ENCODE results near the gene KRT1. TPM values are rescaled to one million over a fixed set of nuclear protein-coding genes. Genes with fewer than 3 reads are reported as not detected.

KRT1 gene
- polyA plus RNA-seq, 1 donor from 2014 or later: not detected

DNA sequence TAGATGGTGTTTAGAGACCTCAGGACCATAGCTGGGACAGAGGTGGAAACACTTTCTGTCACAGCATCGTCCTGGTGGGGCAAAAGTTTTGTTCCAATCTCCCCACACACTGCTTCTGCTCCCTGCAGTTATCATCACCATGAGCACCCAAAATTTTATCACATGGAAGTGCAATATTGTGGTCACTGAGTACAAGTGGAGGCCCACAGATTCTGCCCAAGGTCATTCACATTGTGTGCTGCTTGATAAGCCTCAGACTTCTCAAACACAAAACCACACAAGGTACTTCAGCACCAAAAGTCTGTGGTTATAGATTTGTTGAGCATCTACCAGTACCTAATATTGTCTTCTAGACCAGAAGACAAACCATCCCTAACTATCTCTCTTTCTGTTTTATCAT, 23.7 kb upstream of the KRT1 start:
- H2AFZ ChIP-seq (ENCODE audit: low read depth, low read length): no peak overlapping the region
- no peaks in the 10 kb centered on the region for H3F3A ChIP-seq (ENCODE audit: insufficient read depth, low read length, poor library complexity, severe bottlenecking)

DNA sequence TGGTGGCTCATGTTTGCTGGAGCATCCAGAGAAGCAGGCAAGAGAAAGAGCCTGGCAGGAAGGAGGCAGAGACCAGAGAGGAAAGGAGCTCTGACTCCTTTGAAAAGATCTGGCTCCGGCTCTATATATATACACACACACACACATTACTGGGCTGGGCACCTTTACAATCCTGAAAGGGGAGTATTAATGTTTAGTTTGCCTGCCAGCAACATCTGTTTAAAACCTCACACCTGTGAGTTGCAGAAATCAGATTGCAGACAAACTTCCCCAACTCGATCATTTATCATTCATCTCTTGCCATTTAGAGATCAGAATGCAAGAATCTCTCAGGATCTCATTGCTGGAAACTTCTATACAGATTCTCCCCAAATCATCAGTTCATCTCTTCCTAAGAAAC, 23.2 kb upstream of the KRT1 start, which contains the start of gene KRT77:
Gene KRT77, minus strand, starts transcription at position 101 of the 400 bp plus-strand sequence. Its CDS starts 90 bp downstream, at position 11.
- no peak within 1 kb of the TSS for H3K4me2 ChIP-seq (ENCODE audit: low read length)
- H3K36me3 ChIP-seq (ENCODE audit: insufficient read depth, low read length): no peaks in the 10 kb centered on the region
- TF ChIP-seq EZH2 (IDR thresholded peaks at IDR 0.05; ENCODE audit: borderline replicate concordance, insufficient read depth, low read length, poor library complexity, severe bottlenecking) (no peak), TAF1 (IDR thresholded peaks at IDR 0.05; ENCODE audit: low read depth) (no peak), SMC3 (conservative IDR thresholded peaks at IDR 0.05; ENCODE audit: poor library complexity) (no peak)
- TF ChIP-seq, protein P1, sequence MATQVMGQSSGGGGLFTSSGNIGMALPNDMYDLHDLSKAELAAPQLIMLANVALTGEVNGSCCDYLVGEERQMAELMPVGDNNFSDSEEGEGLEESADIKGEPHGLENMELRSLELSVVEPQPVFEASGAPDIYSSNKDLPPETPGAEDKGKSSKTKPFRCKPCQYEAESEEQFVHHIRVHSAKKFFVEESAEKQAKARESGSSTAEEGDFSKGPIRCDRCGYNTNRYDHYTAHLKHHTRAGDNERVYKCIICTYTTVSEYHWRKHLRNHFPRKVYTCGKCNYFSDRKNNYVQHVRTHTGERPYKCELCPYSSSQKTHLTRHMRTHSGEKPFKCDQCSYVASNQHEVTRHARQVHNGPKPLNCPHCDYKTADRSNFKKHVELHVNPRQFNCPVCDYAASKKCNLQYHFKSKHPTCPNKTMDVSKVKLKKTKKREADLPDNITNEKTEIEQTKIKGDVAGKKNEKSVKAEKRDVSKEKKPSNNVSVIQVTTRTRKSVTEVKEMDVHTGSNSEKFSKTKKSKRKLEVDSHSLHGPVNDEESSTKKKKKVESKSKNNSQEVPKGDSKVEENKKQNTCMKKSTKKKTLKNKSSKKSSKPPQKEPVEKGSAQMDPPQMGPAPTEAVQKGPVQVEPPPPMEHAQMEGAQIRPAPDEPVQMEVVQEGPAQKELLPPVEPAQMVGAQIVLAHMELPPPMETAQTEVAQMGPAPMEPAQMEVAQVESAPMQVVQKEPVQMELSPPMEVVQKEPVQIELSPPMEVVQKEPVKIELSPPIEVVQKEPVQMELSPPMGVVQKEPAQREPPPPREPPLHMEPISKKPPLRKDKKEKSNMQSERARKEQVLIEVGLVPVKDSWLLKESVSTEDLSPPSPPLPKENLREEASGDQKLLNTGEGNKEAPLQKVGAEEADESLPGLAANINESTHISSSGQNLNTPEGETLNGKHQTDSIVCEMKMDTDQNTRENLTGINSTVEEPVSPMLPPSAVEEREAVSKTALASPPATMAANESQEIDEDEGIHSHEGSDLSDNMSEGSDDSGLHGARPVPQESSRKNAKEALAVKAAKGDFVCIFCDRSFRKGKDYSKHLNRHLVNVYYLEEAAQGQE (IDR thresholded peaks at IDR 0.05; ENCODE audit: borderline replicate concordance): no peak
- no peaks in the 10 kb centered on the region for H3K79me2 ChIP-seq (replicated peaks; ENCODE audit: insufficient read depth, low read length)
- H3K9me2 ChIP-seq (ENCODE audit: insufficient read depth, low read length): no peaks in the 10 kb centered on the region
- H3K9ac ChIP-seq (ENCODE audit: low read length): no peak within 1 kb of the TSS
- no peaks in the 10 kb centered on the region for H3K27me3 ChIP-seq (ENCODE audit: insufficient read depth, low read depth, low read length)
- no peaks in the 10 kb centered on the region for H3K9me3 ChIP-seq (ENCODE audit: low read length)
- no peaks in the 10 kb centered on the region for H4K20me1 ChIP-seq (ENCODE audit: insufficient read depth)
- H3K4me3 ChIP-seq (ENCODE audit: low read length): no peak within 1 kb of the TSS
- H3F3A ChIP-seq (ENCODE audit: insufficient read depth, low read length, poor library complexity, severe bottlenecking): no peaks in the 10 kb centered on the region
- H3K27ac ChIP-seq (ENCODE audit: low read length): no peak within 1 kb of the TSS
- H2AFZ ChIP-seq (ENCODE audit: low read depth, low read length): no peak within 1 kb of the TSS

More for the DNA sequence above, 23.7 kb upstream of the KRT1 start:
- Histone ChIP-seq H3K79me2 (replicated peaks; ENCODE audit: insufficient read depth, low read length) (no peaks in the 10 kb centered on the region), H3K36me3 (ENCODE audit: insufficient read depth, low read length) (no peaks in the 10 kb centered on the region), H4K20me1 (ENCODE audit: insufficient read depth) (no peaks in the 10 kb centered on the region), H3K9ac (ENCODE audit: low read length) (no peak overlapping the region), H3K9me3 (ENCODE audit: low read length) (no peaks in the 10 kb centered on the region), H3K4me2 (ENCODE audit: low read length) (no peak overlapping the region), H3K27ac (ENCODE audit: low read length) (no peak overlapping the region), H3K27me3 (ENCODE audit: insufficient read depth, low read depth, low read length) (no peaks in the 10 kb centered on the region), H3K9me2 (ENCODE audit: insufficient read depth, low read length) (no peaks in the 10 kb centered on the region), H3K4me3 (ENCODE audit: low read length) (no peak overlapping the region)
- no peak for TF ChIP-seq SMC3 (conservative IDR thresholded peaks at IDR 0.05; ENCODE audit: poor library complexity)
- TF ChIP-seq, protein P2, sequence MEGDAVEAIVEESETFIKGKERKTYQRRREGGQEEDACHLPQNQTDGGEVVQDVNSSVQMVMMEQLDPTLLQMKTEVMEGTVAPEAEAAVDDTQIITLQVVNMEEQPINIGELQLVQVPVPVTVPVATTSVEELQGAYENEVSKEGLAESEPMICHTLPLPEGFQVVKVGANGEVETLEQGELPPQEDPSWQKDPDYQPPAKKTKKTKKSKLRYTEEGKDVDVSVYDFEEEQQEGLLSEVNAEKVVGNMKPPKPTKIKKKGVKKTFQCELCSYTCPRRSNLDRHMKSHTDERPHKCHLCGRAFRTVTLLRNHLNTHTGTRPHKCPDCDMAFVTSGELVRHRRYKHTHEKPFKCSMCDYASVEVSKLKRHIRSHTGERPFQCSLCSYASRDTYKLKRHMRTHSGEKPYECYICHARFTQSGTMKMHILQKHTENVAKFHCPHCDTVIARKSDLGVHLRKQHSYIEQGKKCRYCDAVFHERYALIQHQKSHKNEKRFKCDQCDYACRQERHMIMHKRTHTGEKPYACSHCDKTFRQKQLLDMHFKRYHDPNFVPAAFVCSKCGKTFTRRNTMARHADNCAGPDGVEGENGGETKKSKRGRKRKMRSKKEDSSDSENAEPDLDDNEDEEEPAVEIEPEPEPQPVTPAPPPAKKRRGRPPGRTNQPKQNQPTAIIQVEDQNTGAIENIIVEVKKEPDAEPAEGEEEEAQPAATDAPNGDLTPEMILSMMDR (IDR thresholded peaks at IDR 0.05; ENCODE audit: poor library complexity, severe bottlenecking): no peak
- TF ChIP-seq MXI1 (conservative IDR thresholded peaks at IDR 0.05; ENCODE audit: poor library complexity, severe bottlenecking): no peak
- TF ChIP-seq POLR2AphosphoS5 (IDR thresholded peaks at IDR 0.05): no peak
- no peak for TF ChIP-seq EP300 (conservative IDR thresholded peaks at IDR 0.05; ENCODE audit: poor library complexity, severe bottlenecking)
- TF ChIP-seq TAF1 (IDR thresholded peaks at IDR 0.05; ENCODE audit: low read depth): no peak
- TF ChIP-seq, protein P1 (IDR thresholded peaks at IDR 0.05; ENCODE audit: borderline replicate concordance): no peak
- TF ChIP-seq RAD21 (conservative IDR thresholded peaks at IDR 0.05): no peak
- no peak for TF ChIP-seq EZH2 (IDR thresholded peaks at IDR 0.05; ENCODE audit: borderline replicate concordance, insufficient read depth, low read length, poor library complexity, severe bottlenecking)

Data from neural cell (in vitro differentiated cells).